ENCODE results near the gene GPR137C. TPM values are rescaled to one million over a fixed set of nuclear protein-coding genes. Genes with fewer than 3 reads are reported as not detected.

The GPR137C gene, protein sequence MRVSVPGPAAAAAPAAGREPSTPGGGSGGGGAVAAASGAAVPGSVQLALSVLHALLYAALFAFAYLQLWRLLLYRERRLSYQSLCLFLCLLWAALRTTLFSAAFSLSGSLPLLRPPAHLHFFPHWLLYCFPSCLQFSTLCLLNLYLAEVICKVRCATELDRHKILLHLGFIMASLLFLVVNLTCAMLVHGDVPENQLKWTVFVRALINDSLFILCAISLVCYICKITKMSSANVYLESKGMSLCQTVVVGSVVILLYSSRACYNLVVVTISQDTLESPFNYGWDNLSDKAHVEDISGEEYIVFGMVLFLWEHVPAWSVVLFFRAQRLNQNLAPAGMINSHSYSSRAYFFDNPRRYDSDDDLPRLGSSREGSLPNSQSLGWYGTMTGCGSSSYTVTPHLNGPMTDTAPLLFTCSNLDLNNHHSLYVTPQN
- 1.6 TPM for total RNA-seq

DNA sequence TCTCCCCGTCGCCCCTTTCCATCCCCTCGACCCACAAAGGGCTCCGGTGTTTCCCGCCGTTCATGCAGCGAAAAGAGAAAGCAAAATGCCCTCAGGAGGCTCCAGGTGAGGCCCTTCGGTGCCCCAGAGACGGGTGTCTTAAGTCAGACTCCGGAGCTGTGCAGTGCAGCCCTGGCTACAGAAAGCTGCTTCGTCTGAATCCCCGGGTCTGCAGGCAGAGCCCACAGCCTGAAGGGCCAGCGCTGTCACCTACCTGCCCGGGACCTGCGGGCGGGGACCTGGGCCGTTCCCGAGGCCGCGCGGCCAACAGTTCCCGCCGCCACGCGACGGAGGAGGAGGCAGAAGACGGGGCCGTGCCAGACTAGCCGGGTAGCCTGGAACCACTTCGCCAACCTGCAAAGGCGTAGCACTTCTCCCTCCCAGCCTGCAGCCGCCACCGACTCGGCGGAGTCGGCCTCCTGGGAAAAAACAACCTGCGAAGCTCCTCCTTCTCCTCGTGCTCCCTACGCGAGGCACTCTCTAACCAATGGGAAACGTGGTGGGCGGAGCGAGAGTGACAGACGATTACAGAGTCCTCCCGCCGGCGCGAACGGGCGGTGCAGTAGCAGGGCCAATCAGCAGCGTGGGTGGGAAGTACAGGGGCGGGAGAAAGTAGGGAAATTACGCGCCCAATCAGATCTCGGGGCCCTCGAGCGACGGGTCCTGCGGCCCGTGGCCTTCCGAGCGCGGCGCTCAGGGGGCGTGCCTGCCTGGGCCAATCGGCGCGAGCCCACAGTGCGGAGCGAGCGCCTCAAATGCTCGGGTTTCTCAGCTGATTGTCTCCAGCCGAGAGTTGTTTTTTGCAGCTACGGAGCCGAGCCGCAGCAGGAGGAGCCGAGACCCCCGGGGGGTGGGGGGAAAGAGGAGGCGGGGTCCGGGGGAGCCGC lies at the start of gene GPR137C, which contains the start of gene TXNDC16:
TSS of gene GPR137C (plus strand) at position 774 of the 926 bp plus-strand sequence. CDS start 312 bp downstream, outside the sequence.
TSS of gene TXNDC16 (minus strand) at position 443 of the 926 bp plus-strand sequence. CDS start 8,948 bp downstream, outside the sequence.
- no peaks in the 10 kb centered on the region for H3K9me3 ChIP-seq (ENCODE audit: control insufficient read depth in 3 of 3, low read length in 3 of 3)
- peaks cover 21 to 28% (median 21%) of the 10 kb centered on the region in 3 donors for H3K4me1 ChIP-seq (ENCODE audit: control insufficient read depth in 3 of 3, insufficient read depth in 3 of 3, low read length in 3 of 3)
- H3K27me3 ChIP-seq (ENCODE audit: control insufficient read depth in 3 of 3, insufficient read depth in 3 of 3, low read length in 3 of 3): no peaks in the 10 kb centered on the region
- H3K4me3 ChIP-seq (ENCODE audit: low read length in 3 of 3): peak within 1 kb of the TSS; percentile 86
- no peaks in the 10 kb centered on the region for H3K36me3 ChIP-seq (ENCODE audit: control insufficient read depth in 3 of 3, insufficient read depth in 3 of 3, low read length in 3 of 3)
- peak within 1 kb of the TSS; percentile 86 to 95 (median 90) for H3K9ac ChIP-seq (ENCODE audit: low read depth in 1 of 3, low read length in 3 of 3)
- peak within 1 kb of the TSS; percentile 86 for H3K27ac ChIP-seq (ENCODE audit: low read depth, low read length)

DNA sequence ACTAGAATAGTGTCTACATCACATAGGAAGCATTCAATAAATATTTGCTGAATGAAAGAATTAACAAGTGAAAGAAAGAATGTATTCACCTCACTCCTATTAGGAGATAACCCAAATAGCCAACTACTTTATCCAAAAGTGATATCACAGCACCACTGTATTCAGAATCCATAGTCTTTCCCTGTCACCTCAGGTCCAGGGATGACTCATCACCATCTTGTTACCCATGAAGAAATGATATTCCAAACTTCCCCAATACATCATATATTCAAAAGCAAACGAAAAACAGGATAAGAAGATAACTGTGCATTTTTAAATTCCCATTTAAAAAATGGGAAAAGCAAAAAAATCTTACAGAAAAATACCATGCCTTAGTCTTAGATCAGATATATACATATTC lies 39.4 kb upstream of the GPR137C start:
- Histone ChIP-seq H3K4me3 (ENCODE audit: low read length in 3 of 3) (no peak overlapping the region), H3K36me3 (ENCODE audit: control insufficient read depth in 3 of 3, insufficient read depth in 3 of 3, low read length in 3 of 3) (peaks cover 0 to 6% (median 2%) of the 10 kb centered on the region in 3 donors), H3K27me3 (ENCODE audit: control insufficient read depth in 3 of 3, insufficient read depth in 3 of 3, low read length in 3 of 3) (no peaks in the 10 kb centered on the region), H3K9me3 (ENCODE audit: control insufficient read depth in 3 of 3, low read length in 3 of 3) (no peaks in the 10 kb centered on the region), H3K9ac (ENCODE audit: low read depth in 1 of 3, low read length in 3 of 3) (no peak overlapping the region), H3K4me1 (ENCODE audit: control insufficient read depth in 3 of 3, insufficient read depth in 3 of 3, low read length in 3 of 3) (no peaks in the 10 kb centered on the region), H3K27ac (ENCODE audit: low read depth, low read length) (no peak overlapping the region)

DNA sequence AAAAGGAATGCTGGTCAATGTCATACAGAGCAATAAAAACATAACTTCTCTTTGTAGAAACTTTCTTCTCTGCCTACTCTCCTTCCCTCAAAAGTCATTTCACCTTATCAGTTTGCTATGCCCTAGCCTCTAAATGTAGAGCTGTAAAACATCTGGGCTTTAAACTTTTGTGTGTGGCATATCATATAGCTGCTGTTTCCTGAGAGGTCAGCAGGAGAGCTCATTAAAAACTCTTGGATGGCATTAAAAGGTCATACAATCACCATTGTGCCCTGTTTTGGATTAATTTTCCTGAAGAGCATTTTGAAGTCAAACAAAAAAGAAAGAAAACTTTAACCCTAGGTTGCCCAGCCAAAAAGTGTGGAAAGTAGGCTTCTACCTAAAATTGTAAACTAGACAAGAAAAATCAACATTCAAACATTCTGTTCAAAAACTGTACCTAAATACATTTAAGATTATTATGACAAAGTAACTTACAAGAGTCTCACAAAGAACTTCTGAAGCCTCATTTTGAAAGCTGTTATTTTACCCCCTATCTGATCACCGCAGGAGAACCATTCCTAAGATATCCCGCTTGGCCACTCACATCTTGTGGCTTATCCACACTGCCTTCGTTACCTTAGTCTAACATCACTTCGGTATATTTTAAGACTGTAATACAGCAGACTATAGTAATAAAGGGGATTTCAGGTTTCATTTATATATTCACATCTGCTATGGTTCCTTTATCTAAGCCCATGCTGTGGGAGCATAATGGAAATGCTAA lies 38.4 kb upstream of the GPR137C start:
- no peaks in the 10 kb centered on the region for H3K4me1 ChIP-seq (ENCODE audit: control insufficient read depth in 3 of 3, insufficient read depth in 3 of 3, low read length in 3 of 3)
- peaks cover 0 to 6% (median 2%) of the 10 kb centered on the region in 3 donors for H3K36me3 ChIP-seq (ENCODE audit: control insufficient read depth in 3 of 3, insufficient read depth in 3 of 3, low read length in 3 of 3)
- H3K27me3 ChIP-seq (ENCODE audit: control insufficient read depth in 3 of 3, insufficient read depth in 3 of 3, low read length in 3 of 3): no peaks in the 10 kb centered on the region
- no peaks in the 10 kb centered on the region for H3K9me3 ChIP-seq (ENCODE audit: control insufficient read depth in 3 of 3, low read length in 3 of 3)
- H3K4me3 ChIP-seq (ENCODE audit: low read length in 3 of 3): no peak overlapping the region
- no peak overlapping the region for H3K9ac ChIP-seq (ENCODE audit: low read depth in 1 of 3, low read length in 3 of 3)
- no peak overlapping the region for H3K27ac ChIP-seq (ENCODE audit: low read depth, low read length)

DNA sequence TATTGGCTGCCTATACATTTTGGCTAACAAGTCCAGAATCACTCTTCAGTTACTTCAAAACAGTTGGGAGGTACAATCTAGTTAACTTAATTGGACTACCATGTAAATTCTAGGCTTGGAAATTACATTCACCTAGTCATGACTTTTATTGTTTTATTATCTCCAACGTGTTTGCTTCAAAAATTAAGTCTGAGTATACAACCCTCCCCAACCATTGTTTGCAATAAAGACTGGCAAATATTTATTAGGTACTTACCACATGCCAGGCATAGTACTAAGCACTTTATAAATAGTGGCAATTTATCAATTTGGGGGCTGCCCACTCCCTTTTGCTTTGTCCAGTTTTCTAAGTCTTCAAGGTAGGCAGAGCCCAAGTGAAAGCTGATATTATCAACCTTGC lies 30.6 kb upstream of the GPR137C start:
- H3K4me3 ChIP-seq (ENCODE audit: low read length in 3 of 3): no peak overlapping the region
- H3K36me3 ChIP-seq (ENCODE audit: control insufficient read depth in 3 of 3, insufficient read depth in 3 of 3, low read length in 3 of 3): peaks cover 2 to 8% (median 4%) of the 10 kb centered on the region in 3 donors
- no peaks in the 10 kb centered on the region for H3K27me3 ChIP-seq (ENCODE audit: control insufficient read depth in 3 of 3, insufficient read depth in 3 of 3, low read length in 3 of 3)
- no peaks in the 10 kb centered on the region for H3K4me1 ChIP-seq (ENCODE audit: control insufficient read depth in 3 of 3, insufficient read depth in 3 of 3, low read length in 3 of 3)
- no peak overlapping the region for H3K9ac ChIP-seq (ENCODE audit: low read depth in 1 of 3, low read length in 3 of 3)
- H3K27ac ChIP-seq (ENCODE audit: low read depth, low read length): no peak overlapping the region
- H3K9me3 ChIP-seq (ENCODE audit: control insufficient read depth in 3 of 3, low read length in 3 of 3): no peaks in the 10 kb centered on the region

DNA sequence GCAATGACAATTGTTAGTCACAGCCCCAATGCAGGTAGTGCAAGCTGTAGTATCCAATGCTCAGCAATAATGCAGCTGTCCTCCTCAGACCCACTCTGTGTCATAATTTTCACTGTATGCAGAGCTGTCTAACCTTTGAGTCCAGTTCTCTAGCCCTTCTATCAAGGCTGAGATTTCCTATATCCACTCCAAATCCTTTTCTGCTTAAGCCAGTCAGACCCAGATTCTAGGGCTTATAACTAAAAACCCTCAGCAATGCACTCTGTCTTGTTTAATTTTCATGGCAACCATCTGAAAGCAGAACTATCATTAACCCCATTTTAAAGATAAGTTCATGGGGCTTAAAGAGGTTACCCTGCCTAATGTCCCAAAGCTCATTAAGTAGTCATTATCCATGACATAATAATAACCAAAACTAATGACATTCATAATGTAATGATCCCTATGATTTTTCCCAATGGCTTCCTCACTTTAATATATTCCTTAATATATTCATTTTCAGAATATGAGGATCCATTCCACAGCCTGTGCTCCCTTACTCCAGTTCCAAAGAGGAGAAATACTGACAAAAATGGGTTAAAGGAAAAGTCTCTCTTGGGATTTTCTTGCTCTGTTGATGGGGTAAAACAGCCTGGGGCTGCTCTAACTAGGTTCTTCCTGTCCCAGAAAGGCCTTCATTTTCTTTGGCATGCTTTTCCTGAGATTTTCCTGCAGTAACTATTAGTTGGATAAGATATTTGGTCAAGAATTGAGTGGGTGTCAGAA lies 29.9 kb upstream of the GPR137C start:
- Histone ChIP-seq H3K27me3 (ENCODE audit: control insufficient read depth in 3 of 3, insufficient read depth in 3 of 3, low read length in 3 of 3) (no peaks in the 10 kb centered on the region), H3K4me3 (ENCODE audit: low read length in 3 of 3) (no peak overlapping the region), H3K36me3 (ENCODE audit: control insufficient read depth in 3 of 3, insufficient read depth in 3 of 3, low read length in 3 of 3) (peaks cover 2 to 11% (median 4%) of the 10 kb centered on the region in 3 donors), H3K4me1 (ENCODE audit: control insufficient read depth in 3 of 3, insufficient read depth in 3 of 3, low read length in 3 of 3) (no peaks in the 10 kb centered on the region), H3K27ac (ENCODE audit: low read depth, low read length) (no peak overlapping the region), H3K9me3 (ENCODE audit: control insufficient read depth in 3 of 3, low read length in 3 of 3) (no peaks in the 10 kb centered on the region), H3K9ac (ENCODE audit: low read depth in 1 of 3, low read length in 3 of 3) (no peak overlapping the region)

DNA sequence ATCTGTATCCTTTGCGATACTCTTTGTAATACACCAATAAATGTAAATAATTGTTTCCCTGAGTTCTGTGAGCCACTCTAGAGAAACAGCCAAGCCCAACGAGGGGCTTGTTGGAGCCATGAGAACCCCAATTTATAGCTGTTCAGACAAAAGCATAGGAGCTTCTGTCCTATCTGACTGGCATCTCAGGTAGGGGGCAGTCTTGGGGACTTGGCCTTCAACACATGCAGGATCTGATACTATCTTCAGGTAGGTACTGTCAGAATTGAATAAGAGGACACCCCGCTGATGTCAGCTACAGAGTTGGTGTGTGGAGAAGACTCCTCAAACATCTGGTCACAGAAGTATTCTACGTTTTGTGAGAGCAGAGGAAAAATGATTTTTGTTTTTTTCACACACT lies 25.6 kb upstream of the GPR137C start:
- Histone ChIP-seq H3K27ac (ENCODE audit: low read depth, low read length) (no peak overlapping the region), H3K27me3 (ENCODE audit: control insufficient read depth in 3 of 3, insufficient read depth in 3 of 3, low read length in 3 of 3) (no peaks in the 10 kb centered on the region), H3K9ac (ENCODE audit: low read depth in 1 of 3, low read length in 3 of 3) (no peak overlapping the region), H3K4me3 (ENCODE audit: low read length in 3 of 3) (no peak overlapping the region), H3K4me1 (ENCODE audit: control insufficient read depth in 3 of 3, insufficient read depth in 3 of 3, low read length in 3 of 3) (no peaks in the 10 kb centered on the region), H3K36me3 (ENCODE audit: control insufficient read depth in 3 of 3, insufficient read depth in 3 of 3, low read length in 3 of 3) (peaks cover 0 to 11% (median 2%) of the 10 kb centered on the region in 3 donors), H3K9me3 (ENCODE audit: control insufficient read depth in 3 of 3, low read length in 3 of 3) (no peaks in the 10 kb centered on the region)

DNA sequence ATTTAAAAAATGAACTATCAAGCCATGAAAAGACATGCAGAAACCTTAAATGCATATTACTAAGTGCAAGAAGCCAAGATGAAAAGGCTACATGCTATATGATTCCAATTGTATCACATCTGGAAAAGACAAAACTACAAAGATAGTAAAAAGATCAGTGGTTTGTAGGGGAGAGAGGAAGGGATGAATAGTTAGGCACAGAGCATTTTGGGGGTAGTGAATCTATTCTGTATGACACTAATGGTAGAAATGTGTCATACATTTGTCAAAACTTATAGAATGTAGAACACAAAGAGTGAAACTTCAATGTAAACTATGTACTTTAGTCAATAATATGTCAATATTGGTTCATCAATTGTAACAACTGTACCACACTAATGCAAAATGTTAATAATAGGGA lies 21.2 kb upstream of the GPR137C start:
- Histone ChIP-seq H3K27ac (ENCODE audit: low read depth, low read length) (no peak overlapping the region), H3K36me3 (ENCODE audit: control insufficient read depth in 3 of 3, insufficient read depth in 3 of 3, low read length in 3 of 3) (peaks cover 7 to 39% (median 29%) of the 10 kb centered on the region in 3 donors), H3K27me3 (ENCODE audit: control insufficient read depth in 3 of 3, insufficient read depth in 3 of 3, low read length in 3 of 3) (no peaks in the 10 kb centered on the region), H3K4me1 (ENCODE audit: control insufficient read depth in 3 of 3, insufficient read depth in 3 of 3, low read length in 3 of 3) (no peaks in the 10 kb centered on the region), H3K9me3 (ENCODE audit: control insufficient read depth in 3 of 3, low read length in 3 of 3) (no peaks in the 10 kb centered on the region), H3K4me3 (ENCODE audit: low read length in 3 of 3) (no peak overlapping the region), H3K9ac (ENCODE audit: low read depth in 1 of 3, low read length in 3 of 3) (no peak overlapping the region)

DNA sequence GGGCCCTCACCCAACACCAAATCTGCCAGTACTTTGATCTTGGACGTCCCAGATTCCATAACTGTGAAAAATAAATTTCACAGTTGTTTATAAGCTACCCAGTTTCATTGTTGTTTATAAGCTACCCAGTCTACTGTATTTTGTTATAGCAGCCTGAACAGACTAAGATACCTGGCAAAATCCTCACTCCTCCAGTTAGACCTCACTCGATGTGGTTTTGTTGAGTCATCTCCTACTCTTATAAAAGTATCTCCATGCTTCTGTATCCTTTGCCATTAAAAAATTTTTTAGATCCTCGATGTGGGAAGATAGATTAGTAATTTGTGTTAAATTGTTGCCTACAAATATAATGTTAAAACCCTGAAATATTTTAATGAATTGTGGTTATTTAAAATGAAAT lies 16.4 kb upstream of the GPR137C start:
- Histone ChIP-seq H3K9ac (ENCODE audit: low read depth in 1 of 3, low read length in 3 of 3) (no peak overlapping the region), H3K4me3 (ENCODE audit: low read length in 3 of 3) (no peak overlapping the region), H3K4me1 (ENCODE audit: control insufficient read depth in 3 of 3, insufficient read depth in 3 of 3, low read length in 3 of 3) (no peaks in the 10 kb centered on the region), H3K9me3 (ENCODE audit: control insufficient read depth in 3 of 3, low read length in 3 of 3) (no peaks in the 10 kb centered on the region), H3K36me3 (ENCODE audit: control insufficient read depth in 3 of 3, insufficient read depth in 3 of 3, low read length in 3 of 3) (peaks cover 5 to 33% (median 31%) of the 10 kb centered on the region in 3 donors), H3K27me3 (ENCODE audit: control insufficient read depth in 3 of 3, insufficient read depth in 3 of 3, low read length in 3 of 3) (no peaks in the 10 kb centered on the region), H3K27ac (ENCODE audit: low read depth, low read length) (no peak overlapping the region)

DNA sequence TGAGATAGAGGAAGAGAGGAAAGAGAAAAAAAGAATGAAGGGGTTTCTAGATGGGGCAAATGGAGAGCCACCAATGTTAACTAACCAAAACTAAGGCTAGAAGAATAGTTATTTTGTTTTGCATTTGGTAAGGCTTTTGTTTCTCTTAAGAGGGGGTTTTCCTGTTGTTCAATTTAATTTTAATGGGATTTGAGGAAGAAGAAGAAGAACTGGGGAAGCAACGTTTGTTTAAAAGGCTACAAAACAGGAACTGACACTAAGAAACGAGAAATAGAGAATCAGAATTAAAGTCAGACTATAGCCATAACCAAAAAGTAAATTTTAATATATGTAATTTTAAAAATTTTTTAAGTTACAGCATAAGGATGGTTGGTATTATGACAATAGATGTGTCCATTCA lies 14.0 kb upstream of the GPR137C start:
- Histone ChIP-seq H3K36me3 (ENCODE audit: control insufficient read depth in 3 of 3, insufficient read depth in 3 of 3, low read length in 3 of 3) (peaks cover 3 to 26% (median 24%) of the 10 kb centered on the region in 3 donors), H3K4me3 (ENCODE audit: low read length in 3 of 3) (no peak overlapping the region), H3K27ac (ENCODE audit: low read depth, low read length) (no peak overlapping the region), H3K9me3 (ENCODE audit: control insufficient read depth in 3 of 3, low read length in 3 of 3) (no peaks in the 10 kb centered on the region), H3K4me1 (ENCODE audit: control insufficient read depth in 3 of 3, insufficient read depth in 3 of 3, low read length in 3 of 3) (no peaks in the 10 kb centered on the region), H3K9ac (ENCODE audit: low read depth in 1 of 3, low read length in 3 of 3) (no peak overlapping the region), H3K27me3 (ENCODE audit: control insufficient read depth in 3 of 3, insufficient read depth in 3 of 3, low read length in 3 of 3) (no peaks in the 10 kb centered on the region)
